Right atrium auricular region (tissue), 2 donors: ENCODE results near the gene RGS4. TPM values are rescaled to one million over a fixed set of nuclear protein-coding genes. Genes with fewer than 3 reads are reported as not detected.

Experiments used
- DNase-seq: peaks from one replicate; pipeline ENCODE4 v3.0.0-alpha.2; 2019; ENCODE audit warnings: low spot score
- H3K27ac ChIP-seq, 2 donors: fragments of 200-600 bp; sonication (generic); 1 replicate in 1 of 2; 2 replicates in 1 of 2; pipeline ENCODE4 v1.5.1; 2016 to 2019
- H3K27me3 ChIP-seq, 2 donors: fragments of 200-600 bp; sonication (generic); one replicate each; pipeline versions ENCODE4 v1.5.1 to v1.6.0; 2017 to 2019
- H3K36me3 ChIP-seq: fragments of 200-600 bp; sonication (generic); one replicate; pipeline ENCODE4 v1.5.1; 2016
- H3K4me1 ChIP-seq, 2 donors: fragments of 200-600 bp; sonication (generic); one replicate each; pipeline versions ENCODE4 v1.5.1 to v1.6.0; 2017 to 2019
- H3K4me3 ChIP-seq, 2 donors: fragments of 200-600 bp; sonication (generic); 1 replicate in 1 of 2; 2 replicates in 1 of 2; pipeline ENCODE4 v1.5.1; 2017 to 2019; ENCODE audit warnings: mild to moderate bottlenecking in 1 of 2, moderate library complexity in 1 of 2
- H3K9me3 ChIP-seq, 2 donors: fragments of 200-600 bp; sonication (generic); one replicate each; pipeline ENCODE4 v1.5.1; 2019
- CTCF ChIP-seq, 2 donors: fragments of 200-600 bp; sonication (generic); IDR thresholded peaks; one replicate each; pipeline ENCODE4 v1.5.1; 2019; ENCODE audit warnings: antibody characterized with exemption in 2 of 2
- total RNA-seq, 2 donors: library from RNA; depleted of rRNA; stranded (reverse); fragments of >200 nt; gene quantifications; one replicate each; pipeline ENCODE4 v1.1.0, GENCODE V29; 2016

RGS4 gene
- total RNA-seq, 2 donors from 2014 or later = 1.5 to 5.0 TPM

- Histone ChIP-seq H3K27me3 (no peaks in the 10 kb centered on the region), H3K27ac (no peak overlapping the region), H3K36me3 (no peaks in the 10 kb centered on the region), H3K4me1 (no peaks in the 10 kb centered on the region), H3K4me3 (no peak overlapping the region), H3K9me3 (no peaks in the 10 kb centered on the region)
- no peak for TF ChIP-seq CTCF (IDR thresholded peaks at IDR 0.05)
- DNase-seq = no peak
Observed at GRCh38 chr1:163093169-163093568, 24.0 kb downstream of the RGS4 start.

GRCh38 chr1:163093579-163093978, 24.4 kb downstream of the RGS4 start:
- Histone ChIP-seq H3K27ac (no peak overlapping the region), H3K27me3 (no peaks in the 10 kb centered on the region), H3K4me1 (no peaks in the 10 kb centered on the region), H3K36me3 (no peaks in the 10 kb centered on the region), H3K4me3 (no peak overlapping the region), H3K9me3 (no peaks in the 10 kb centered on the region)
- no peak for TF ChIP-seq CTCF (IDR thresholded peaks at IDR 0.05)
- DNase-seq = no peak

GRCh38 chr1:163094182-163094581, 25.0 kb downstream of the RGS4 start:
- H3K27ac ChIP-seq = no peak overlapping the region
- no peak for DNase-seq
- H3K27me3 ChIP-seq = no peaks in the 10 kb centered on the region
- H3K4me1 ChIP-seq = no peaks in the 10 kb centered on the region
- H3K9me3 ChIP-seq = no peaks in the 10 kb centered on the region
- H3K4me3 ChIP-seq = no peak overlapping the region
- H3K36me3 ChIP-seq = no peaks in the 10 kb centered on the region
- TF ChIP-seq CTCF (IDR thresholded peaks at IDR 0.05) = no peak

GRCh38 chr1:163094589-163094988, 25.4 kb downstream of the RGS4 start:
- DNase-seq = no peak
- no peaks in the 10 kb centered on the region for H3K36me3 ChIP-seq
- no peak for TF ChIP-seq CTCF (IDR thresholded peaks at IDR 0.05)
- no peaks in the 10 kb centered on the region for H3K4me1 ChIP-seq
- no peak overlapping the region for H3K4me3 ChIP-seq
- no peak overlapping the region for H3K27ac ChIP-seq
- H3K27me3 ChIP-seq = no peaks in the 10 kb centered on the region
- no peaks in the 10 kb centered on the region for H3K9me3 ChIP-seq

- Histone ChIP-seq H3K9me3 (no peaks in the 10 kb centered on the region), H3K27me3 (no peaks in the 10 kb centered on the region), H3K36me3 (no peaks in the 10 kb centered on the region), H3K27ac (no peak overlapping the region), H3K4me1 (no peaks in the 10 kb centered on the region), H3K4me3 (no peak overlapping the region)
- no peak for TF ChIP-seq CTCF (IDR thresholded peaks at IDR 0.05)
- no peak for DNase-seq
Observed at GRCh38 chr1:163095213-163095612, 26.1 kb downstream of the RGS4 start.

GRCh38 chr1:163102590-163102989, 33.4 kb downstream of the RGS4 start:
- Histone ChIP-seq H3K27me3 (no peaks in the 10 kb centered on the region), H3K27ac (no peak overlapping the region), H3K36me3 (no peaks in the 10 kb centered on the region), H3K4me3 (no peak overlapping the region), H3K9me3 (no peaks in the 10 kb centered on the region), H3K4me1 (no peaks in the 10 kb centered on the region)
- TF ChIP-seq CTCF (IDR thresholded peaks at IDR 0.05) = no peak
- DNase-seq = no peak
